HUDEP-2 (cell line): ENCODE measurements around the gene WIPF3.
"Not testable (repeated sequence)": the region's sequence is repeated elsewhere in the genome, so short reads cannot be mapped to it uniquely, and the experiment has no call there.

ENCODE experiments used
- DNase-seq, 76 experiments: peaks; one replicate each; lab custom pipeline; 2025; ENCODE audit not compliant: unreplicated experiment in 76 of 76; lab: John Stamatoyannopoulos, UW

WIPF3 gene

DNA sequence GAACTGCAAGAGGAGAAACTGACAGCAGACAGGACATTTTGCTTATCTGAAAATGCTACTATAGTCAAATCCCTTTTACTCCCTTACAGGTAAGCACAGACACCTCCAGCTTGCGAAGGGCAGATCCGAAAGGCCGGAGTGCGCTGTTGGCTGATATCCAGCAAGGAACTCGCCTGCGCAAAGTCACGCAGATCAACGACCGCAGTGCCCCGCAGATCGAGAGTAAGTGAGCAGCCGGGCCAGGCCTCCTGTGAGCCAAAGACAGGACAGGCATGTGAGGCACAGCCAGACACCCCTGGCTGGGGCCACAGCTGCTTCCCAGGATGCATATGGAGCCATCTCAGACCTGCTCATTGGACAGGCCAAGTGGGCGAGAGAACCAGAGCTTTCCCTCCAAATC is 69.4 kb downstream of the WIPF3 start:
- no peak for DNase-seq

DNA sequence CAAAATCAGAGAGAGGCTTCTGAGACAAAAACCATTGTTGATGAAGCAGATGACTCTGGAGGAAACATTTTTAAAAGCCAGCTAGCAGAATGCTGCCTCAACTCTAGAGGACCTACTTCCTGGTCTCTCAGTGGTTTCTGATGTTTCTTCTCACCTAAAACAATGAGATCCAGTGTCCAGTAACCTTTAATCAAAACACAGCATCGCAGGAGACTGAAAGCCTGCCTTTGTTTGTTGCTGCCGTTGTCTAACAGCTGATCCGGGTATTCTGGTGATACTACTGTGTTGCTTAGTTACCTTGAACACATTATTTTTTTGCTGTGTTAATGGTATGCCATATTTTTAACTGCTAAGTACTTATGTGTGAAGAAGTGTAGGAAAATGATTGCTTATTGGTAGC is 70.9 kb downstream of the WIPF3 start:
- no peak for DNase-seq

DNA sequence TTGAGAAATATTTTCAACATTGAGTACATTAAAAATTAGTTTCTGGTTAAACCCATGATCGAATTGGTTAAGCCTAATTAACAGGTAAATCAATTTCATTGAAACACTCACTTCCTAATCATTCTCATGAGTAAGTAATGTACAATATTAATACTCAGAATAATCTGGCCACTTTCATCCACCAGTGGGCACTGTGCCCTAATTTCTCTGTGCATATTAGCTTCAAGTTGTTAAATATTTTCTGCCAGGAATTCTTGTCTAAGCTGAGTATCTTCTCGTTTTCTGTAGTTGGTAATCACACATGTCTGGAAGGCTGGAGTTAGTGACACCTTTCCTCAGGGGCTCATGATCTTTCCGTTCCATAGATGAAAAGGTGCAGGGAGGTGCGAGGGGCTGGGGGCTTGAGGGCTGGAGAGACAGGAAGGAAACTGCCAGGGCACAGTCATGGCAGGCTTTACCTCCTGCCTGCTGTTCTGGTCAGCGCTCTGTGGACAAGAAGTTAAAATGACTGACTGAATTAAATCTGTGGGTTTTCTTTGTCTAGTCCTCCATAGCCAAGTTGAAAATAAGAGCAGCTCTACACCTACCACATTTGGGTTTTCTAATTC is 71.9 kb downstream of the WIPF3 start:
- peak in 25 of 76 experiments; percentile 2 to 44 (median 19) for DNase-seq

DNA sequence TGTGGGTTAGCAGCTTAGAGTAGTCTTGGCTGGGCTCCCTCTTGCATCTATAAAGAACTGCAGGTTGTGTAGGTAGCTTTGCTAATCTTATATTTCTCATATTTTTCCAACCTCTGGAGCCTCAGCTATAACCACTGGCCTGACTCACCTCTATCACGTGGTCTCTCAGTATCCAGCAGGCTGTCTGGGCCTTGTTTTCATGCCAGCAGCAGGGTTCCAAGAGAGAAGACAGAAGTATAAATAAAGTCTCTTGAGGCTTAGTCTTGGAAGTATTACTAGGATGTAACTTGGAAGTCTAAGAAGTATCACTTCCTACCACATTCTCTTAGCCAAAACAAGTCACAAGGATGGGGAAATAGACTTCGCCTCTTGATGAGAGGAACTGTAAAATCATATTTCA is 73.3 kb downstream of the WIPF3 start:
- no peak for DNase-seq

DNA sequence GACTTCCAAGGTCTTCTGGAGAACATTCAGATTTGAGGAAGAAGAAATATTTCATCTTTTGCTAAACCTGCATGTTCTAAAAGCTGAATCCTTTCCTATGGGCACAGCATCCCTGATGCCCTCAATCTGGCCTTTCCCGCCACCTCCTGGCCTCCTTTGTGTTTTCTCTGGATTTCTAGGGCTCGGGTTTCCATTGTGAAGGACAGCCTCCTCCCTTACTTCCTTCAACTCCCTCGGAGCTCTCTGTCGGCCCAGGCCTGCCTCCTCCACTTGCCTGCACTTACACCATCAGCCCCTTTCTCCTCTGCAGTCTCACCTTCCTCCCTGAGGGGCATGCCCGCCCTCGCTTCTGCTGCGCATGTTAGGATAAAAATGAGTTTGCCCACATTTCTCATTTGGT is 75.4 kb downstream of the WIPF3 start:
- DNase-seq = no peak

DNA sequence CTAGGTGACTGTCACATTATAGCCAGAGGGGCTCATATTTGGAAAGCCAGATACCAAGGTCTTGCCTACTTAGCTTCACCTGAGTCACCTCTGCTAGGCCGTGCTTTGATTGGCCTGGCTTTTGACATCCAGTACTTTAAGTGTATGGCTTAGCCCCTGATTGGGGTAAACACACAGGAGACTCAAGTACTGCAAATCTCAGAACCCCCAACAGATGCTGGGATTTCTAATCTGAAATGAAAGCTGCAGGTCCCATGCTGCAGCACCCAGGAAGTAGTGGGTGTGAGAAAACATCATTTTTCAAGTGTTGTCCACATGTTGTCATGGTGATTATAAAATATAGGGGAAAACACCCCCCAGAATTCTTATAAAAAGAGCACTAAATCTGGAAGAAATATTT is 76.2 kb downstream of the WIPF3 start:
- no peak for DNase-seq

DNA sequence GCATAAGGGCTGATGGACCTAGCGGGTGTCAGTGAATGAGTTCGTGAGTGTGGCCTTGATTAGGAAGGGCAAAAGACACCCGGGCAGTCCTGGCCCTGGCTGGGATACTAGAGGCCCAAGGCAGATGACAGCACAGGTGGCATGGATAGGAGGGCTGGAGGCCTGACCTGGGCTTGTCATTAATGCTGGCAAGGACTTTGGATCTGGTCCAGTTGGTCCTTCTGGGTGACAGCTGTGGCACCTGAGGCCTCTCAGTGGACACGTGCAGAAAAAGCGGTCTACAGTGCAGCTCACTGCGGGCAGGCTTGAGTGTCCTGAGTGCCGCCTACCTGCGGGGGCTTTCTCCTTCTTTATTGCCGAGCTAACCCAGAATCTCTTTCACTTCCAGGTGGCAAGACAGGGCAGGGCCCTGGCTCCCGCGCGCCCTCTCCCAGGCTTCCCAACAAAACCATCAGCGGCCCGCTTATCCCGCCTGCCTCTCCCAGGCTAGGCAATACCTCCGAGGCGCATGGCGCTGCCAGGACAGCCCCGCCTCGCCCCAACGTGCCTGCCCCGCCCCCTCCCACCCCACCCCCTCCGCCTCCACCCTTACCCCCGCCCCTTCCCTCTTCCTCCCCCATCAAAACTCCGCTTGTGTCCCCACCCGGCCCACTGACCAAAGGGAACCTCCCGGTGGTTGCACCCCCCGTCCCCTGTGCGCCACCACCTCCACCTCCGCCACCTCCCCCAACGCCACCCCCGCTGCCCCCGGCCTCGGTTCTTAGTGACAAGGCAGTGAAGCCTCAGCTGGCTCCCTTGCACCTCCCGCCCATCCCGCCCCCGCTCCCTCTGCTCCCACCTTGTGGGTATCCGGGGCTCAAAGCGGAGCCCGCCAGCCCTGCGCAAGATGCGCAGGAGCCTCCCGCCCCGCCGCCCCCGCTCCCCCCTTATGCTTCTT is 77.4 kb downstream of the WIPF3 start:
- no peak for DNase-seq

DNA sequence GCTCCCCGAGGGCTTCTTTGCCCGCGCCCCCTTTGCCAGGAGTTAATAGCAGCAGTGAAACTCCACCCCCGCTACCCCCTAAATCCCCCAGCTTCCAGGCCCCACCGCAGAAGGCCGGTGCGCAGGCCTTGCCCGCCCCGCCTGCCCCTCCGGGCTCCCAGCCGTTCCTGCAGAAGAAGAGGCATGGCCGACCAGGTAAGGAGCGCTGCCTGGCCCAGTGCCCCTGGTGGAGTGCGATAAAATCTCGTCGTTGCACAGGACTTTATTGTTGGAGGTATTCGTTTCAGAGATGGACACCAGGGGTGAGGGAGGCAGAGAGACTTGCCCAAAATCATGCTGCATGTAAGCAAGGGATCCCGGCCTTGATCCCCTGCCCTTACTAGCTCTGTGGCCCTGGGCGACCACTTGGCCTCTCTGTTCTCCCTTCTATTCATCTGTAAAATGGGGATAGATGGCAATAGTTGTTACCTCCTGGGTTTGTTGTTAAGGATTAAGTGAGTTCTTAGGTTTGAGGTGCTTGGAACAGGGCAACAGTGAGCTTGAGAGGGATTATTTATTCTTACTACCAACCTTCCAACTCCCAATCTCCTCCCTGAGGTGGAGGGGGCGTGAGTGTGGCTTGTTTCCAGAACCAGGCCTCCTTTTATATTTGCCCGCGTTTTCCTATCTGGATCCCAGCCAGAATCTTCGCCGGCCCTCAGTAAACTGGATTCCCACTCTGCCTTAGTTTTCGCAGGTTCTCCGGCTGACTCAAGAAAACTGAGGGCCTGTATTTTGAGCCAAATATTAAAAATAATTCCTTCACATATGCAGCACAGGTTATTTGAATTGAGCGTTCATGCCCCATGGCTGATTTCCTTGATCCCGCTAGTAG is 78.3 kb downstream of the WIPF3 start:
- no peak for DNase-seq

DNA sequence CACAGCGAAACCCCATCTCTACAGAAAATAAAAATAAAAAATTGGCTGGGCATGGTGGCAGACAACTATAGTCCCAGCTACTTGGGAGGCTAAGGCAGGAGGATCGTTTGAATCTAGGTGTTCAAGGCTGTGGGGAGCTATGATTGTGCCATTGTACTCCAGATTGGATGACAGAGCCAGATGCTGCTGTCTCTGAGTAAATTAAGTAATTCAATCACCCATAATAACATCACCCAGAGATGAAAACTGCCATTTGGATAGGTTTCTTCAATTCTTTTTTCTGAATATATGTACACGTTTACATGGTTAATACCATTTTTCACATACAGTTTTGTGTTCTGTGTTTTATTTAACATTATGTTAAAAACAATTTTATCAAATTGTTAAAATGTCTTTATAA is 79.3 kb downstream of the WIPF3 start:
- no peak for DNase-seq

DNA sequence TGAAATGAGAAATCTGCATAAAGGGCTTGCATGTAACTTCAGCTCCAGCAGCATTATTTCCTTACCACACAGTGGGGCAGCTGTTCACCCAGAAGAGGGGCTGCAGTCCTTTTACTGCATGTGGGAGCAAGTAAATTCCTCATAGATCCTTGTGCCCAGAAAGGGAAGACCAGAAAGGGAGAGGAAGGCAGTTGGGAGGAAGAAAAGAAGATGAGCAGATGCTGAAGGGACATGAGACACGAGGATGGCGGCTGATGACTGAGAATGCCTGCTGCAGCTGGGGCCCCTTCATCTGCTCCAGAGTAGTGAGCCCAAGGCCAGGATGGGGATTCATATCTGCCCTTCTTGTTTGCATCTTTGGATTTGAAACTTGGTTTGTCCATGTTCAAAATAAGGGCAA is 80.5 kb downstream of the WIPF3 start:
- no peak for DNase-seq

DNA sequence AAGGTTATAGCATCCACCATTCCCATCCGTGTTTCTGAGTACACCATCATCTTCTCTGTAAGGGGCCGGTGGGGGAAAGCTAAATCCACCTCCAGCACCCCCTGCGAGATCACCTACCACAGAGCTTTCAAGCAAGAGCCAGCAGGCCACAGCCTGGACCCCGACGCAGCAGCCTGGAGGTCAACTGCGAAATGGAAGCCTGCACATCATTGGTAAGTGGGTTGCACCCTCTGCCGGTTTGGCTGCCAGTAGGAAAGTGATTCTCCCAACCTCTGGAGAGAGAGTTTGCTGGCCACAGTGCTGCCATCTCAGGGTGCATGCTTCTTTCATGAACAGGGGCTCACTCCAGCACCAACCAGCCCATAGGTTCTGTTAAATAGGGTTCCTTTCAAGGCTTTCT is 81.7 kb downstream of the WIPF3 start:
- no peak for DNase-seq

DNA sequence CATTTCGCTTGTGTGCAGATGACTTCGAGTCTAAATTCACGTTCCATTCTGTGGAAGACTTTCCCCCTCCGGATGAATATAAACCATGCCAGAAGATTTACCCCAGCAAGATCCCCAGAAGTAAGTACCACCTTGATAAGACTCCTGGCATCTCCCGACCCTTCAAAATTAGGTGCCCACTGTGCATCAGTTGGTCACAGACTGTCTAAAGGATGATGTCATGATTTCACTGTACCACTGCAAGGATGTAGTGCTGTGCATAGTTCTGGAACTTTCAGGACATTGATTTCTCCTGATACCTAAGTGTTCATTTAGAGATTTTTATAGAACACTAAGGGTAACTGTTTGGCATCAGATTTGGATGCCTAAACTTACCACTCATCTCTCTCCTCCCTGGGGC is 83.0 kb downstream of the WIPF3 start:
- no peak for DNase-seq

DNA sequence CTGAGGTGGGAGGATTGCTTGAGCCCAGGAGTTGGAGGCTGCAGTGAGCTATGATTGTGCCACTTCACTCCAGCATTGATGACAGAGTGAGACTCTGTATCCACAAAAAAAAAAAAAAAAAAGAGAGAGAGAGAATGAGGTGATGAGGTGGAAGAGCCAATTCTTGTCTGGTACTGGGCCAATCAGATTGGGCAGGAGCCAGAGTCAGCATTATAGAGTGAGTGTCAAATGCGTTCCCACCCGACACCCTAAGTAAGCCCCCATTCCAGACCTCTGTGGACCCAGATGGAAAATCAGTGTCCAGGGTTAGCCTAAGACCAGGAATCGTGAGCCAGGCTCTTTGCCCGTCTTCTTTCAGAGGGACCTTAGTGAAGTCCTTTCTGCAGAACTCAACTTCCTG is 83.9 kb downstream of the WIPF3 start:
- peak in 2 of 76 experiments; percentile 7 for DNase-seq

DNA sequence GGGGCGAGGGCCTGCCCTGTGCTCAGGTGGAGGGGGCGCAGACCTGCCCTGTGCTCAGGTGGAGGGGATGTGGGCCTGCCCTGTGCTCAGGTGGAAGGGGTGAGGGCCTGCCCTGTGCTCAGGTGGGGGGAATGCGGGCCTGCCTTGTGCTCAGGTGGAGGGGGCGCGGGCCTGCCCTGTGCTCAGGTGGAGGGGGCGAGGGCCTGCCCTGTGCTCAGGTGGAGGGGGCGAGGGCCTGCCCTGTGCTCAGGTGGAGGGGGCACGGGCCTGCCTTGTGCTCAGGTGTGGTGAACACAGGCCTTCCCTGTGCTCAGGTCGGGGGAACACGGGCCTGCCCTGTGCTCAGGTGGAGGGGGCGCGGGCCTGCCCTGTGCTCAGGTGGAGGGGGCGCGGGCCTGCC is 84.5 kb downstream of the WIPF3 start:
- DNase-seq = not testable (repeated sequence)

DNA sequence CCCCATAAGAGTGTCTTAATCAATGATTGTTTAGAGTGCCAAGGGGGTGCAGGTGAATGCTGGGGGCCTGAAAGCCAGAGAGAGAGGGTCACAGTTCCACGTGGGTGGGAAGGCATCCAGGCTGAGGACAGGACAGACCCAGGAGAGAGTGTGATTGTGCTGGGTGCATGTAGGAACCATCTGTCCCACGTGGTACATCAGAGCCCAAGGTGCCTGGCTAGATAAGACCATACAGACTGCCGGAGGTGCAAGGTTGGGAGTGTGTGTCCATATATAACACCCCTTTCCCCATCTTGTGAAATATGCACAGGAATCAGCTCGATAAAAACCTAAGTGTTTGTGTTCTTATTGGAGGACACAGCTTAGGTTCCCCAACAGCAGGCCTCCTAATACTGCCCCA is 85.5 kb downstream of the WIPF3 start:
- peak in 37 of 76 experiments; percentile 4 to 59 (median 27) for DNase-seq

DNA sequence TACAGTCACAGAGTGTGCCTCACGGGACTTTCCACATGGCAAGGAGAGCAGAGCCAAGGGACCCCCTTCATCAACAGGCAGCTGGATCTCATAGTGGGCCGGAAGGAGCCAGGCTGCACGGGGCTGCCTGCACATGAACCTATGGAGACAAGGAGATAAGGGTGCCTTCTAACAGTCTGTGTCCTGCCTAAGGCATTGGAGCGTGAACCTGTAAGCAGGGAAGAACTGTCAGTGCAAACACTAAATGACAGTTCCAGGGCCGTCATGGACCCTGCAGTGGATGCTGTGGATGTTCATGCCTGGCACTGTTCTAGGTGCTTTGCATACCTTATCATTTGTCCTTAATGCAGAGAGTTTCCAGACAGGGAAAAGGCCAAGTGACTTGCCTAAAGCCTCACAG is 85.9 kb downstream of the WIPF3 start:
- DNase-seq = no peak

DNA sequence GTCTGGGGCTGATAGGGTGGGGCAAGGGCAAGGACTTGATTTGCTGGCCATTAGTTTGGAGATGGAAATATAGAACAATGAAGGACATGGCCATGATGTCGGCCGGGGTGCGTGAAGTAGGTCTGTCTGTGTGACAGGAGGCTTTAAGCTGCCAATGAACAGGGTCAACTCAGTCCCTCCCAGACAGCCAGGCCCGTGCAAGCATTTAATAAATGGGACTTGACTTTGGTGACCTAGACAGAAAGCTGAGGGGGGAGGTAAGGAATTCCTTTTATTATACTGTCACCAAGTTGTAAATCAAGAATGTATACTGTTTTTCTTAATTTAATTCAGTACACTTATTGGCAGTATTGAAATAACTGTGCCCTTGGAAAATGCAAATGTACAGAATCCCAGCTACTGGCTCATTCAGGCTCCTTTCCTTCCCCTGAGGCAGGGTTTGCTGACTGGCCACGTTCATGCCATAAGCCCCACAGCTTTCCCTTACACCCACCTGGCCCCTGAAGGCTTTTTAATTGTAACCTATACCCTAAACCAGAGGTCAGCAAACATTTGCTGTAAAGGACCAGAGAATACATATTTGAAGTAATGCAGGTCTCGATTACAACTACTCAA is 87.2 kb downstream of the WIPF3 start:
- no peak for DNase-seq

DNA sequence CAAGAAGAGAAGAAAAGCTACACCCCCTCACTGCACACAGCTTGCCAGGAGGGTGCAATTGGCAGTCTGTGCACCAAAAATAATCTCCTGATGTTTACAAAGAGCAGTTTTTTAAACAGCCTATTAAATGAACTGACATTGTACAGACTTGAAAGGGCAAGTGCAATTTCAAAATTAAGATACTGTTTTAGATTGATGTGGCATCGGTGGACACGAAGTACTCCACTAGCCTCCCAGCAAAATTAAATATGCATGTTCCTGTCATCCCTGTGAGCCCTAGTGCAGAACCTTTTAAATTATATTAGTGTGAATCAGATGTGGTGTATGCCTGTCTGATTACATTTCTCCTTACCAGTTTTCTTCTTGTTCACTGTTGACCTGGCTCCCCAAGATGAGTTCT is 87.9 kb downstream of the WIPF3 start:
- no peak for DNase-seq

DNA sequence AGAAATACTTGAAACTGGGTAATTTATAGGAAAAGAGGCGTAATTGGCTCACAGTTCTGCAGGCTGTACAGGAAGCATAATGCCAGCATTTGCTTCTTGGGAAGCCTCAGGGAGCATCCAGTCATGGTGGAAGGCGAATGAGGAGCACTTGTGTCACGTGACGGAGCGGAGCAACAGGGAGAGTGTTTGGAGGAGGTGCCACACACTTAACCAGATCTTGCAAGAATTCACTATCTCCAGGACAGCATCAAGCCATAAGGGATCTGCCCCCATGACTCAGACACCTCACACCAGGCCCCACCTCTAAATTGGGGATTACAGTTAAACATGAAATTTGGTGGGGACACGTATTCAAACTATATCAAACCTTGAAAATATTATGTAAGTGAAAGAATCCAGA is 89.3 kb downstream of the WIPF3 start:
- DNase-seq = no peak

DNA sequence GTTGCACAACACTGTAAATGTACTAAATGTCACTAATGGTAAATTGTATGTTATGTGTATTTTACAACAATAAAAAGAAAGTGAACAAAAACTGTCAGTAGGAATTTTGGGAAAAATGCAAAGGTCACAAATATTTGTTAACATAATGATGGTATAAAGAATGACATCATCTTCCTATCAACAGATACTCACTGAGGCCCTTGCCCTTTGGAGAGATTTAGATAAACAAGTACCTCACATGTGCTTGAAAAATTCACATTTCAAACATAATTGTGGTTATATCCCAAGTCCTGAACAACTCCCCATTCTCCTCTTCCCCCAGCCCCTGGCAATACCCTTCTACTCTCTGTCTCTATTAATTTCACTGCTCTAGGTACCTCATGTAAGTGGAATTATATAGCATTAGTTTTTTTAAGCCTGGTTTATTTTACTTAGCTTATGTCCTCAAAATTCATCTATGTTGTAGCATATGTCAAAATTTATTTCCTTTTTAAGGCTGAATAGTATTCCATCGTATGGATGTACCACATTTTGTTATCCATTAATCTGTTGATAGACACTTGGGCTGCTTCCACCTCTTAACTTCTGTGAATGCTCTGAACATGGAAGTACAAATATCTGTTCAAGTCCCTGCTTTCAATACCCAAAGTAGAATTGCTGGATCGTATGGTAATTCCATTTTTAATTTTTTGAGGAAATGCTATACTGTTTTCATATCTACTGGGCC is 90.5 kb downstream of the WIPF3 start:
- no peak for DNase-seq
